Activated naive CD8-positive, alpha-beta T cell (primary cell): ENCODE measurements around the gene CYRIA.

ENCODE experiments used
- H3K27ac Mint-ChIP-seq: one replicate; pipeline ENCODE4 v1.8.0; 2021; ENCODE audit warnings: mixed read lengths
- H3K27me3 Mint-ChIP-seq: one replicate; pipeline ENCODE4 v1.8.0; 2021; ENCODE audit warnings: mixed read lengths
- H3K36me3 Mint-ChIP-seq: one replicate; pipeline ENCODE4 v1.8.0; 2021; ENCODE audit warnings: mixed read lengths
- H3K4me1 Mint-ChIP-seq: one replicate; pipeline ENCODE4 v1.8.0; 2021; ENCODE audit warnings: low read depth, mixed read lengths
- H3K4me3 Mint-ChIP-seq: one replicate; pipeline ENCODE4 v1.8.0; 2021; ENCODE audit warnings: mild to moderate bottlenecking, mixed read lengths
- H3K9me3 Mint-ChIP-seq: one replicate; pipeline ENCODE4 v1.8.0; 2021; ENCODE audit warnings: low read depth, mixed read lengths

The CYRIA gene

DNA sequence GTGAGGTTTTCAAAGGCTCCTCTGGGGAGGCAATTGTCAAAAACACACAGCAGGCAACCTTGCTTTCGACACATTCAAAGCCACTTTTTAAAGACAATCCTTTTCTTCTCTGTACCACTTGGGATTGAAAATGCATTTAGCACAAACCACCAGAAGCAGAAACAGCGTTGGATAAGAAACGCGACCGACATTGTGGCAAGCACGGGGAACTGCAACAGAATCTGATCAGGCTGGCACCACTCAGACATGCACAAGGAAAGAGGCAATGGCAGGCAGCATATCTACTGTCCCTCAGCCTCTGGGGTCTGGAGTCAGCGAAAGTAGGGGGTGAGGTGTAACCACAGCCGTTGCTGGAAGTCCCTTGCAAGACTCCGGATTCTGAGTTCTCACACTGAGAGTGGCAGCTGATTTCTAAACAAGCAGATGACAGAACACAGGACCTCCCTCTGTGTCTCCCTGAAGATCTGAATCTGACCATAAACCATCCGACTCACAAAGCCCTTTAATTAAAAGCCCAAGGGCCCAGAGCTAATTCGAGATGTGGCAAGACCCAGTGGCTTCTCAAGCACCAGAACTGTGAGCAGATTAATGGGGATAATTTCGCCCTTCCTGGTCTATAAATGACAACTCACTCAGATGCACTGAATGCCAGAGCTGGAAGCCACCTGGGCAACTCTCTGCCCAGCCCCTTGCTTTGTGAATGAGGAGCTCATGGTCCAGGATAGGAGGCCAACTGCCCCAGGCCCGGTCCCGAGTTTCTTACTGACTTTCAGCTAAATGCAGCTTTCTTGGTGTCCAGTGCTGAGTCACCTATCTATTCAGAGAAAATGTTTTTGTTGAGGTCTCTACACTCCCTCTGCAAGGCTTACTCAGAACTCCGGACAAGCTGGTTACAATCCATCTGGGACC is 29.6 kb downstream of the CYRIA start:
- Mint-ChIP-seq H3K36me3 (no peaks in the 10 kb centered on the region), H3K27ac (no peak overlapping the region), H3K4me1 (peaks cover 13% of the 10 kb centered on the region), H3K4me3 (no peak overlapping the region), H3K27me3 (peaks cover 19% of the 10 kb centered on the region), H3K9me3 (no peaks in the 10 kb centered on the region)

DNA sequence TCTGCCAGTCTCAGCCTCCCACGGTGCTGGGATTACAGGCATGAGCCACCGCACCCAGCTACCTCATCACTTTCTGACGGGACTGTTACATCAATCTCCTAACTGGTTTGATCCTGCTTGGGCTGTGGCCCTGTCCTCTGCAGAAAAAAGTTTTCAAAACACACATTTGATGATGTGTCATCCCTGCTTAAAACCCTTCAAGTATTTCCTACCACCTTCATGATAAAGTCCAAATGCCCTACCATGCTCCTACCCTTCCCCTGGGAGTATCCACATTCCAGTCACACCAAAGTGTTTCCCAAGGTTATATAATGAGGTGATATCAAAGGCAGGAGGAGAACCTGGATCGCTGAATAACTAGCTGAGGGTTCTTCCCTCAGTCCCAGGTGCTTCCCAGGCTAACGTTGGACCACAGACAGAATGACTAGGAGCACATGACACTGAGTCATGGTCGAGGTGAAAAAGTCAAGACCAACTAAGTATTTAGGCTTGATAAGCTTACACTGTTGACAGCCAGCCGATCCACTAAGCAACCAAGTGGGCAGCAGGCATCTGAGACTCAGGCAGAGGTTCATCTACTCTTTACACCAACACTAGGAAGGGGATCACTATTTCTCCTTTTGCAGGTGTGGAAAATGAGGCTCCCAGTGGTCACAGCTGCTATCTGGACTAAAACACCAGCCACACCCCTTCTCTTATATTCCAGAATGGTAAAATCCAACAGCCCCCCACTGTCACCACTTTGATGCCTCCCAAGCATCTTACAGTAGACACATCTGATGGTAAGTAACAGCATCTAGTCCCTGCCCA is 31.8 kb downstream of the CYRIA start:
- H3K36me3 Mint-ChIP-seq: no peaks in the 10 kb centered on the region
- H3K27me3 Mint-ChIP-seq: peaks cover 18% of the 10 kb centered on the region
- no peaks in the 10 kb centered on the region for H3K9me3 Mint-ChIP-seq
- H3K27ac Mint-ChIP-seq: no peak overlapping the region
- no peak overlapping the region for H3K4me3 Mint-ChIP-seq
- H3K4me1 Mint-ChIP-seq: peaks cover 6% of the 10 kb centered on the region

DNA sequence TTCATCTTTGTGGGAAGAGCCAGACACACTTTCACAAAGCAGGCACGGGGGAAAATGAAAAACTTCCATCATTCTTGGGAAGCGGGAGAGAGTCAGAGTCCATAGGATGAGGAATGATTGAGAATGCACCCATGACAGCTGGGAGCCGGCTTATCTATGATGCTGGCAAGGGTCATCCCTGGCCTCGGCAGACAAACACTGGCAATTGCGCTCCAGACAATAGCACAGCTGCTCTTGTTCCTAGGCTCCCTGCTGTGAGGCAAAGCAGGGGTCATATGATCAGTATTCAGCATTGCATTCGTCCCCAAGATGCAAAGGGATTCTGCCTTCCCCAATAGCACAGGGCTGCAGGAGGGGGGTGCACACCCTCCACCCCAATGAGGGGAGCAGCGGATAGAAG is 33.0 kb downstream of the CYRIA start:
- Mint-ChIP-seq H3K27me3 (peaks cover 18% of the 10 kb centered on the region), H3K4me3 (no peak overlapping the region), H3K36me3 (no peaks in the 10 kb centered on the region), H3K9me3 (no peaks in the 10 kb centered on the region), H3K27ac (no peak overlapping the region), H3K4me1 (no peaks in the 10 kb centered on the region)

DNA sequence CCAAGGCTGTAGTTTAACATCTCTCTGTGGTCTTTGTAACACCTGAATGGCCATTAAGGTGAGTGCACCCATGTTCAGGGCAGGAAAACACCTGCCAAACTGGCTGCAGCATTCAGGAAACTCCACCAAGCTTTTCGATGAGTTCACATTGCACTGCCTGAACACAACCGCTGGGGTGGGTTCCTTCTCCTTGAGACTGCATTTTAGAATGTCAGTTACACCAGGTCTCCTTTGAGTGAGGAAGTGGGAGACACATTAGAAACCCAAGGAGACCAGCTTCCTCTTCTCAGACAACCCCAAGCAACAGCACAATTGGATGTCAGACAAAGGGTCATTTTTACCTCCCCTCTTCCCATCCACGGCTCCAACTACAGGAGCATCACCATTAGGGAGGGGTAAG is 35.2 kb downstream of the CYRIA start:
- H3K36me3 Mint-ChIP-seq: no peaks in the 10 kb centered on the region
- H3K4me1 Mint-ChIP-seq: peaks cover 1% of the 10 kb centered on the region
- peaks cover 17% of the 10 kb centered on the region for H3K27me3 Mint-ChIP-seq
- no peak overlapping the region for H3K4me3 Mint-ChIP-seq
- H3K9me3 Mint-ChIP-seq: no peaks in the 10 kb centered on the region
- no peak overlapping the region for H3K27ac Mint-ChIP-seq

DNA sequence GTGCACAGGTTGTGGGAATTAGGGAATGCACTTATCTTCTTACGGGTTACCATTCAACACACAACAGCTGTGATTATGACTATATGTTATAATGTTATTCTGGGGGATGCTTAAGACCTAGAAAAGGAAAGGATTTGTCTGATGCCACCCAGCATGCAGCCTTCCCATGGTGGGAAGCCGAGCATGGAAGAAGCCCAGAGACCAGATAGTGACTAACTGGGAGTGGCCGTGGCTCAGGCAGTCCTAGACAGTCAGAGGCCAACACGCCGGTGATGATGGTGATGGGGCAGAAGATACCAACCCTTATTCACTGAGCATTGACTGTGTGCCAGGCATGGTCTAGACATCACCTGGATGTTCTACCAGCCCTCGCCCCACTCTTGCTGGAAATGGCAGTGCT is 35.9 kb downstream of the CYRIA start:
- peaks cover 7% of the 10 kb centered on the region for H3K4me1 Mint-ChIP-seq
- H3K27me3 Mint-ChIP-seq: peaks cover 10% of the 10 kb centered on the region
- H3K27ac Mint-ChIP-seq: no peak overlapping the region
- H3K36me3 Mint-ChIP-seq: no peaks in the 10 kb centered on the region
- no peaks in the 10 kb centered on the region for H3K9me3 Mint-ChIP-seq
- no peak overlapping the region for H3K4me3 Mint-ChIP-seq

DNA sequence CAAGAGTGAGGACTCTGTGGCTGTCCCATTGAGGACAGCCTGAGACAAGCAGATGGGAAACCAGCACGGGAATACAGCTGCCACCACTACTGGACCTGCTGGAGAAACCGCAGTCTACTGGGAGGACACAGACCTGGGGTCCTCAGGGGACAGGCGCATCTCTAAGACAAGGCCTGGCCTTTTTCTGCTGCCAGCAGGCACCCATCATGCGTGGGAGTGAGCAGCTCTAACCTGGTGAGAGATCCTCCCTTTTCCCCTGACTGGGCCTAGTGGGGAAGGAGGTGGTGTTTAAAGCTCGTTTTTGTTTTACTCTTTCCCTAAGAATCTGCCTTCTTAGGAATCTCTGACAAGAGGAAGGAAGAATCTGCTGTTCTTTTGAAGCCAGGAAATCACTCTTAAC is 36.6 kb downstream of the CYRIA start:
- peaks cover 6% of the 10 kb centered on the region for H3K27me3 Mint-ChIP-seq
- H3K4me1 Mint-ChIP-seq: peaks cover 10% of the 10 kb centered on the region
- no peaks in the 10 kb centered on the region for H3K9me3 Mint-ChIP-seq
- no peak overlapping the region for H3K4me3 Mint-ChIP-seq
- no peaks in the 10 kb centered on the region for H3K36me3 Mint-ChIP-seq
- no peak overlapping the region for H3K27ac Mint-ChIP-seq

DNA sequence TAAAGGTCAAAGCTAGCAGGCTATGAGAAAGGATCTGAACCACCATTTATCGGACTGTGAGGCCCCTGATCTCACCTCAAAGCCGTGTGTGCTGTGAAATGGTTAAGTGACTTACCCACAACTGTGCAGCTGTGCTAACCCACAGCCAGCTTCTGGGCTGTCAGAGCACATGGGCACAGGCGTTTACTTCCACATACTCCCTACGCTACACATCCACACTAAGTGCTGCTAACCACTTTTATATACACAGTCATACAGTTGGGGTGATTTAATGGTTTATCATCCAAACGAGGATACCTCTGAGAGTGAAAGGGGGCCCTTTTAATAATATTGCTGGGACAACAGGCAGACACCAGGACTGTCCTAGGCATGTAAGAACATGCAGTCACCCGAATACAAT is 37.3 kb downstream of the CYRIA start:
- Mint-ChIP-seq H3K27ac (no peak overlapping the region), H3K36me3 (no peaks in the 10 kb centered on the region), H3K4me3 (no peak overlapping the region), H3K9me3 (no peaks in the 10 kb centered on the region), H3K4me1 (peaks cover 10% of the 10 kb centered on the region), H3K27me3 (peaks cover 2% of the 10 kb centered on the region)

DNA sequence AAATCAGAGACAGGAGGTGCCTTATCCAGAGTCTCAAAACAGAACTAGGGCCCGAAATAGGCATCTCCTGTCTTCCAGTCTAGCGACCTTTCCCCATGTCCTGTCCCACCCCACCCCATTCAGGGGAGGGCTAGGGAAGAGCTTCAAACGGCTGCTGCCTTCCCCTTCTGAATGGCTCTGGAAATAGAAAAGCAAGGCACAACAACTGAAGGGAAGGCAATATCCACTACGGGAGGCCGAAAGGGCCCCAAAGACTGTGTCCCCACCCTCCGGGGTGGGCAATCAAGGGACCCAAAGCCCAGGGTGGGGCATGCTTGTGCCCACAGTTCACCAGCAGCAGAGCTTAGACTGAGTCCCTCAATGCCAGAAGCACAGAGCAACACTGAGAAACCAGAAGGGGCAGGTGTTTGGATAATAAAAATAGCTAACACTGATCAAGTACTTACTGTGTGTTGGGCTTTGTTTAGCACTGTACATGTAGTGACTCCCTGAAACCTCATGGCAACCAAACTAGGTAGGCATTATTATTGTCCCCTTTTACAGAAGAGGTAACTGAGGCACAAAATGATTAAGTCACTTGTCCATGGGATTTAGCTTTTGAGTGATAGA is 38.5 kb downstream of the CYRIA start:
- Mint-ChIP-seq H3K4me3 (no peak overlapping the region), H3K27me3 (no peaks in the 10 kb centered on the region), H3K27ac (no peak overlapping the region), H3K9me3 (no peaks in the 10 kb centered on the region), H3K4me1 (peaks cover 10% of the 10 kb centered on the region), H3K36me3 (no peaks in the 10 kb centered on the region)

DNA sequence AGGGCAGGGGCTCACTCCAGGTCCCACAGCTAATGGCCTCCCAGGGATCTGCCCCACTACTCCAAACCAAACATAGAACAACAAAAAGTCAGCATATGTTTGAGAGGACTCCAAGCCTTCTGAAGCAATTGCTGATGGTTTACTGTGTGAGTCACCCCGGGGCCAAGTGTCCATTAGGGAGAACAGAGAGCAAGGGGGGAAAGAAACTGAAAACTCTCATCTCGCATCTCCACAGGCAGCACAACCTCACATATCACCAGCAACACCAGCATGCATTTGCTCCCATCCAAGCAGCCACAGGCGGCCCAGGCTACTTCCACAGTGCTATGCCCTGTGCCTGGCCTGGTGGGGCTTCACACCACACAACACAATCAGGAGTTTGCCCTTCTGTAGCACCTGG is 39.1 kb downstream of the CYRIA start:
- Mint-ChIP-seq H3K9me3 (no peaks in the 10 kb centered on the region), H3K4me3 (no peak overlapping the region), H3K36me3 (no peaks in the 10 kb centered on the region), H3K4me1 (peaks cover 10% of the 10 kb centered on the region), H3K27ac (no peak overlapping the region), H3K27me3 (no peaks in the 10 kb centered on the region)

DNA sequence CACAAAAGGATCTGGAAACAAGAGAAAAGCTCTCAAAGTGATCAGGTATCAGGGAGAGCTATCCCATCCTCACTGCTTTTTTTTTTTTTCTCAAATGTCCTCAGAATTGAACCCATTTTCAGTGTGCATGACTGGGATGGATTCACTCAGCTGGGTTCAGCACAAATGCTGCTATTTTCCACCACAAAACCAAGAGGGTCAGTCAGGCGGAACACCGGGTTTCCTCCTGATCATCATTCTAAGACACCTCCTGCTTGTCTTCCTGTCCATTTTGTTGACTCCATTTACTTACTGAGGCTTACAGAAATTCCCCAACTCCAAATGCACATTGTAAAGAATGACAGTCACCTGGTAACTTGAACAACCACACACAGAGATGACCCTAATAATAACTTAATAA is 39.9 kb downstream of the CYRIA start:
- H3K36me3 Mint-ChIP-seq: no peaks in the 10 kb centered on the region
- H3K4me1 Mint-ChIP-seq: peaks cover 10% of the 10 kb centered on the region
- no peaks in the 10 kb centered on the region for H3K27me3 Mint-ChIP-seq
- H3K9me3 Mint-ChIP-seq: no peaks in the 10 kb centered on the region
- H3K27ac Mint-ChIP-seq: no peak overlapping the region
- H3K4me3 Mint-ChIP-seq: no peak overlapping the region

DNA sequence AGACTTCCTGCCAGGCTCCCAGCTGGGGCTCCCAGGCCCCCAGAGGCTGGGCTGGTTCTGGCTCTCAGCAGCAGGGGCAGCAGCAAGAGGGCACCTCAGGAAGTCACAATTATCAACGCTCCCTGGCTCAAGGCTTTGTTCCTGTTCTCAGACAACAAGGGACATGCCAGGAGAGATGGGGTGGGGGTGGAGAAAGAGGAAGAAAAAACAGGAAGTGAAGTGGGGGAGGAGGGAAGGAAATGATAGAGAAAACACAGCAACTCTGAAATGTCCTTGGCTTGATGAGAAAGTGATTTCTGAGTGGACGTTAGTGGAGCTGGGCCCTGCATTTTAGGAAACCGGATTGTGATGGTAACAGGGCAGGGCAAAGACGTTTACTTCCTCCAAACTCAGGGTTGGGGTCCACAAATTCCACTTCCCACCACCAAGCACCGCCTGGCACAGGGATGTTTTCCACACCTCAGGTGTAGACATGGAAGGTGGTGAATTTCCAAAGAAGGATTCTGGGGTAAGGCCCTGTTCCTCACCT is 40.4 kb downstream of the CYRIA start:
- Mint-ChIP-seq H3K36me3 (no peaks in the 10 kb centered on the region), H3K27me3 (no peaks in the 10 kb centered on the region), H3K4me3 (no peak overlapping the region), H3K9me3 (no peaks in the 10 kb centered on the region), H3K4me1 (peaks cover 10% of the 10 kb centered on the region), H3K27ac (no peak overlapping the region)

DNA sequence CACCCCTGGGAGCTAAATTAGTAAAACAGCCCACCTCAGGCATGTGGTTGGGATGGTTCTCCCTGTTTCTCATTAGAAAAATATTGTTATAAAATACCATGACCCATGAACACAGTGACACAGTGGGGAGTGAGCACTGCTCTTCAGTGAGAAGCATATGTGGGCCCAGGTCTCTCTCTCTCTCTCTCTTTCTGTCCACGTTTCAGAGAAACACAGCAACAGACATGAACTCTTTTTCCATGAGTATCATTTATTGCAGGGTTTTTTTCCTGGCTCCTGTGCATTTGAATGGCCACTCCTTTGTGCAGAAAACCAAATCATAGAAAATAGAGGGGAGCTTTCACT is 41.2 kb downstream of the CYRIA start:
- H3K4me1 Mint-ChIP-seq: peaks cover 10% of the 10 kb centered on the region
- H3K27me3 Mint-ChIP-seq: no peaks in the 10 kb centered on the region
- no peak overlapping the region for H3K27ac Mint-ChIP-seq
- no peaks in the 10 kb centered on the region for H3K36me3 Mint-ChIP-seq
- no peak overlapping the region for H3K4me3 Mint-ChIP-seq
- H3K9me3 Mint-ChIP-seq: no peaks in the 10 kb centered on the region

DNA sequence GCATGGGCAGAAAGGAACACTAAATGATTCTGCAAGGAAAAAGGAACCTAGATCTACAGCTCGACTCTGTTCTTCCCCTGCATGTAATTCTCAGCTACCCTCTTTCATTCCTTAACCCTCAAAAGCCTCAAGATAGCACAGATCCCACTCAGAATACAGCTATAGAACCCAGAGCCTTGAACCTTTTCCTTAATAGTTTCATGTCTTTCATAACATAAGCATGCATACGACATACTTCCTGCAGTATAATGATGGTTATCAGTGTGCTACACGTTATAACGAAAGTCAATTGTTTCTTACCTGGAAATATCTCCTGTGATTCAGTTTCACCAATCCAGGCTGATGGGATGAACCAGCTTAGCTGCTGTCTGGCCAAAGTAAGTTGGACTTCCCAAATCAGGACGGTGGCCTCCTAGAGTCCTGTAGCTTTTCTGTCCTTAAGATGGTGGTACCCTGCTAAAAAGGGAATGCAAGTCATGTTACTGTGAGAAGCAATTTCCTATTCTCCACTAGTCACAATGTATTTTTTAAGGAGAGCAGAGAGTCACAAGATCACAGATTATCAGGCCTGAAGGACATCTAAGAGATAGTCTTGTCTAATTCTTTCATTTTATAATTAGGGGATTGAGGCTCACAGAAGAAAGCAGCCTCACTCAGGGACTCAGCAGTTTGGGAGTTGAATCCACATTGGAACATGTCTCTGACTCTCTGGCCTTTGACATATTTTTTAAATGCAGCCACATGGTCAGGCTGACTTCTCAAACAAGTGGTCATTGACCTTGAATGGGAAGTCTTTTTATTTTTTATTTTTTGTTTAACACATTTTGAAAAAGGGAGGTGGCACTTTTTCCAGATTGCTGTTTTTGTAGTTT is 41.8 kb downstream of the CYRIA start:
- no peaks in the 10 kb centered on the region for H3K27me3 Mint-ChIP-seq
- H3K27ac Mint-ChIP-seq: no peak overlapping the region
- H3K9me3 Mint-ChIP-seq: no peaks in the 10 kb centered on the region
- peaks cover 10% of the 10 kb centered on the region for H3K4me1 Mint-ChIP-seq
- no peak overlapping the region for H3K4me3 Mint-ChIP-seq
- H3K36me3 Mint-ChIP-seq: no peaks in the 10 kb centered on the region

DNA sequence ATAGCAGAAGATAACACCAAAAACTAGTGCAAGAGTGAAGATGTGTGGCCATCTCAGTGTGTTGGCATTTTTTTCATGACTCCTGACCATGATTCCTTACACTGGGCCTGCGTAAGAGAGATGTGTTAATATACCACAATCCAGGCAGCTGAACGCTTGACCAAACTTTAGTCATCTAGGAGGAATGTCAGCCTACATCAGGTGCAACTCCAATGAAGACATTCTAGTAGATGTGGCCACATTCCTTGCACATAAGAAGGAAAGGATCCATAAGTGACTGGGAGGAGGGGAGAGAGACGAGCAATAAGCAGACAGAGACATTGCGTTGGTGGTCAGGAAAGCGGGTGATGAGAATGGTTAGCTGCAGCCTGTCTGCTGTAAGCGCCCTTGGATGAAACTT is 42.6 kb downstream of the CYRIA start:
- peaks cover 10% of the 10 kb centered on the region for H3K4me1 Mint-ChIP-seq
- no peaks in the 10 kb centered on the region for H3K27me3 Mint-ChIP-seq
- H3K36me3 Mint-ChIP-seq: no peaks in the 10 kb centered on the region
- no peak overlapping the region for H3K27ac Mint-ChIP-seq
- no peak overlapping the region for H3K4me3 Mint-ChIP-seq
- no peaks in the 10 kb centered on the region for H3K9me3 Mint-ChIP-seq
